Measurements from ENCODE around the gene TYK2. TPM values are rescaled to one million over a fixed set of nuclear protein-coding genes. Genes with fewer than 3 reads are reported as not detected.
"Not testable (repeated sequence)": the region's sequence is repeated elsewhere in the genome, so short reads cannot be mapped to it uniquely, and the experiment has no call there.

The TYK2 gene
- total and polyA plus RNA-seq, 4 donors = 47.9 to 63.1 (median 59.6) TPM

DNA sequence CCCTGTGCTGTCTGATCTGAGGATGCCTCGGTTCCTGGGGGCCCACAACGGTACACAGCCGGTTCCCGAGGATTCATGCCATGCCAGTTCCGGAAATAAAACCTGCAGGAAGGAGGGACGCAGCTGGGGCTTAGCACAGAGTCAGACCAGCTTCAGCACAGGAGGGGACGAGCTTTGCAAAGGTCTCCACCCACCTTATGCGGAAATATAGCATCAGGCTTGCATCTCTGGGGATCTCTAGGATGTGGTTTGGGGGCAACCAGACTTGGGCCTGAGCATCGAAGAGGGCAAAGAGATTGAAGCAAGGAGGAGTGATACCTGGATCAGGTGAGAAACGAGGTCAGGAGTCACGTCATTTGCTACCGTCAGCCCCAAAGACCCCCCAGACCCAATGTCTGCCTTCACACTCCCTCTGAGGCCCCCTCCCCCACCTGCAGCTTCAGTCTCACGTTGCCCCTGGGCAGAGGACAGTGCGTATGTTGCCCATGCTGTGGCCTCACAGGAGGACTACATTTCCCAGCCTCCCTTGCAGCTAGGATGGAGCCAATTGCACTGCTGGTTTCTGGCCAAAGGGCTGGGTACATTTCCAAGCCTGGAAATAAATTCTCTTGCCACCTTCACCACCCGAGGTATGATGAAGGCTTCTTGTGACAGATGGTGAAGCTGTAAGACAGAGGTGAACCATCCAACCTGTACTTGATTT, 12.1 kb downstream of the TYK2 start (continued):
- TF ChIP-seq, protein P1, sequence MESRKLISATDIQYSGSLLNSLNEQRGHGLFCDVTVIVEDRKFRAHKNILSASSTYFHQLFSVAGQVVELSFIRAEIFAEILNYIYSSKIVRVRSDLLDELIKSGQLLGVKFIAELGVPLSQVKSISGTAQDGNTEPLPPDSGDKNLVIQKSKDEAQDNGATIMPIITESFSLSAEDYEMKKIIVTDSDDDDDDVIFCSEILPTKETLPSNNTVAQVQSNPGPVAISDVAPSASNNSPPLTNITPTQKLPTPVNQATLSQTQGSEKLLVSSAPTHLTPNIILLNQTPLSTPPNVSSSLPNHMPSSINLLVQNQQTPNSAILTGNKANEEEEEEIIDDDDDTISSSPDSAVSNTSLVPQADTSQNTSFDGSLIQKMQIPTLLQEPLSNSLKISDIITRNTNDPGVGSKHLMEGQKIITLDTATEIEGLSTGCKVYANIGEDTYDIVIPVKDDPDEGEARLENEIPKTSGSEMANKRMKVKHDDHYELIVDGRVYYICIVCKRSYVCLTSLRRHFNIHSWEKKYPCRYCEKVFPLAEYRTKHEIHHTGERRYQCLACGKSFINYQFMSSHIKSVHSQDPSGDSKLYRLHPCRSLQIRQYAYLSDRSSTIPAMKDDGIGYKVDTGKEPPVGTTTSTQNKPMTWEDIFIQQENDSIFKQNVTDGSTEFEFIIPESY (IDR thresholded peaks at IDR 0.05) = no peak
- TF ChIP-seq MAX (IDR thresholded peaks at IDR 0.05) (no peak), RXRA (IDR thresholded peaks at IDR 0.05) (no peak), GABPA (IDR thresholded peaks at IDR 0.05 in 1 of 2, conservative IDR thresholded peaks at IDR 0.05 in 1 of 2) (no peak), EGR1 (IDR thresholded peaks at IDR 0.05; ENCODE audit: low read depth in 2 of 2) (no peak), JUND (IDR thresholded peaks at IDR 0.05) (no peak), FOXA1 (IDR thresholded peaks at IDR 0.05) (no peak), HNF4G (IDR thresholded peaks at IDR 0.05) (no peak)

GRCh38 chr19:10366950-10367512, 13.3 kb downstream of the TYK2 start:
- H3K4me1 ChIP-seq (ENCODE audit: control insufficient read depth in 4 of 4, insufficient read depth in 4 of 4, low read length in 3 of 4); H3K27ac ChIP-seq (ENCODE audit: low read depth in 1 of 2, low read length in 2 of 2); H3K9ac ChIP-seq (ENCODE audit: low read depth in 1 of 2, low read length in 2 of 2); DNase-seq (ENCODE audit: low spot score); H3K27me3 ChIP-seq (ENCODE audit: control insufficient read depth in 4 of 4, insufficient read depth in 4 of 4, low read length in 3 of 4); H3K4me3 ChIP-seq (ENCODE audit: low read depth in 1 of 3, low read length in 3 of 3); H3K9me3 ChIP-seq (ENCODE audit: control insufficient read depth in 4 of 4, low read length in 3 of 4): not testable (repeated sequence)
- H3K36me3 ChIP-seq (ENCODE audit: control insufficient read depth in 4 of 4, insufficient read depth in 3 of 4, low read depth in 1 of 4, low read length in 3 of 4) = peaks cover 14 to 55% (median 30%) of the 10 kb centered on the region in 4 donors
- WGBS = 97% methylated on average over 4 of the region's 4 CpGs

DNA sequence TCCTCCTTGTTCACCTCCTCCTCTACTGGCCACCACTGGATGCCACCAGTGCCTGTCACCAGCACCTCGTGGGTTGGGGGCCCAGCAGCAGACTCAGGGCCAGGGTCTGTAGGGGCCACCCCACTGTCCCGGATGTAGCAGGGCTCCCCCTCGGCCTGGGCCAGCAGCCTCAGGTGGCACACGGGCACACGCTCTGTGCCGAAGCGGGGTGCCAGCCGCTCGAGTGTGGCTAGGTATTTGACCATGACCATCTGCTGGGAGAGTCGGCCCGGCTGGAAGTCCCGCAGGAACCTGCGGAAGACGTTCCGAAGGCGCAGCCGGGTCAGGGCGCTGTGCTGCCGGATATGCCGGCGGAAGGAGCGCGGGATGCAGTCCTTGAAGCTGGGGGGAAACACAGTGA, 14.9 kb downstream of the TYK2 start:
- 98% methylated on average over 23 of the region's 23 CpGs for WGBS
- TF ChIP-seq, protein P1 (IDR thresholded peaks at IDR 0.05) = no peak
- TF ChIP-seq YY1 (IDR thresholded peaks at IDR 0.05) = no peak
- no peak for TF ChIP-seq RAD21 (IDR thresholded peaks at IDR 0.05)
- no peak for TF ChIP-seq NR2F2 (IDR thresholded peaks at IDR 0.05)
- no peak for TF ChIP-seq FOXA2 (IDR thresholded peaks at IDR 0.05)
- TF ChIP-seq, protein P2, sequence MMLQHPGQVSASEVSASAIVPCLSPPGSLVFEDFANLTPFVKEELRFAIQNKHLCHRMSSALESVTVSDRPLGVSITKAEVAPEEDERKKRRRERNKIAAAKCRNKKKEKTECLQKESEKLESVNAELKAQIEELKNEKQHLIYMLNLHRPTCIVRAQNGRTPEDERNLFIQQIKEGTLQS (IDR thresholded peaks at IDR 0.05) = no peak
- Histone ChIP-seq H3K27ac (ENCODE audit: low read depth in 1 of 2, low read length in 2 of 2) (no peak overlapping the region), H3K9me3 (ENCODE audit: control insufficient read depth in 4 of 4, low read length in 3 of 4) (no peaks in the 10 kb centered on the region), H3K4me1 (ENCODE audit: control insufficient read depth in 4 of 4, insufficient read depth in 4 of 4, low read length in 3 of 4) (peaks cover 0 to 5% (median 3%) of the 10 kb centered on the region in 4 donors), H3K9ac (ENCODE audit: low read depth in 1 of 2, low read length in 2 of 2) (no peak overlapping the region), H3K27me3 (ENCODE audit: control insufficient read depth in 4 of 4, insufficient read depth in 4 of 4, low read length in 3 of 4) (no peaks in the 10 kb centered on the region), H3K4me3 (ENCODE audit: low read depth in 1 of 3, low read length in 3 of 3) (no peak overlapping the region), H3K36me3 (ENCODE audit: control insufficient read depth in 4 of 4, insufficient read depth in 3 of 4, low read depth in 1 of 4, low read length in 3 of 4) (peaks cover 9 to 66% (median 30%) of the 10 kb centered on the region in 4 donors)
- DNase-seq (ENCODE audit: low spot score) = no peak

Measured in liver (tissue), 9 donors.